Ammon's horn (tissue), 1 donor: ENCODE data around the gene SCUBE3.

Experiments used
- DNase-seq: peaks from one replicate; pipeline ENCODE4 v3.0.0-alpha.2; 2016; ENCODE audit warnings: low spot score

The SCUBE3 gene

GRCh38 chr6:35213824-35214756 lies at the start of gene SCUBE3:
TSS of gene SCUBE3 (plus strand) at chr6:35213956. CDS start at chr6:35214419, 463 bp downstream.
- DNase-seq, result peak; percentile 17

- no peak for DNase-seq
Measured at GRCh38 chr6:35164277-35164676, 49.5 kb upstream of the SCUBE3 start.

DNA sequence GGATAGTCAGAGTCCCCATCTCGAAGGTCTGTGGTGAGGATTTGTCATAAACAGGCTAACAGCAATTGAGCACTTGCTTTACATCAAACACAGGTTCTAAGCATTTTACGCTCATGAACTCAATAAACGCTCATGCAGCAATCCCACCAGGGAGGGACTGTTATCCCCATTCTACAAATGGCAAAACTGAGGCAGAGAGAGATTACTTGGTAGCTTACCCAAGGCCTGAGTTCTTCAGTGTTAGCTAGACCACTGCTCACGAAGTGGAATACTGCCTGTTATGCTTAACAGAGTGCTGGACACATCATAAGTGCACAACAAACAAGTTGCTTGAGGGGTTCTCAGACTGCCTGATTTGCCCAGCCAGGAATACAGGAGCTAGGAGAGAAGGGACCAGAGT lies 48.9 kb upstream of the SCUBE3 start:
- no peak for DNase-seq

DNA sequence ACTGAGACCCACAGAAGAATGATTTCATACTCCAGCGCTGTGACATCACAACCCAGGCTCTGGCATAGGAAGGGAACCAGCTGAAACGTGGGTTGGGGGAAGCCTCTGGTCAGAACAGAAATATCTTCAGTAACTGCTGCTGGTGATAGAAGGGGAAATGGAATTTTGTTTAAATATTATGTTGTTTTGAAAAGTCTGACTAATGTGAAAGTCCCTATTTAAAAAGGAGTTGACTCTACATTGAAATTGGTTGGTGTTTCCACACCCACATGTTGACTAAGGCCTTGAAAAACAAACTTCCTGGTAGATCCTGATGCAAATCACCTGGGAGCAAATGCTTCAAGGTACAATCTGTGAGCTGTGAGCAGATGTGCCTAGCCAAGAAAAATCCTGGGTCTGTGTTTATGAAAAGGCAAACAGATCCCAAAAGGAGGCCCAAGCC lies 48.1 kb upstream of the SCUBE3 start:
- DNase-seq, result no peak

DNA sequence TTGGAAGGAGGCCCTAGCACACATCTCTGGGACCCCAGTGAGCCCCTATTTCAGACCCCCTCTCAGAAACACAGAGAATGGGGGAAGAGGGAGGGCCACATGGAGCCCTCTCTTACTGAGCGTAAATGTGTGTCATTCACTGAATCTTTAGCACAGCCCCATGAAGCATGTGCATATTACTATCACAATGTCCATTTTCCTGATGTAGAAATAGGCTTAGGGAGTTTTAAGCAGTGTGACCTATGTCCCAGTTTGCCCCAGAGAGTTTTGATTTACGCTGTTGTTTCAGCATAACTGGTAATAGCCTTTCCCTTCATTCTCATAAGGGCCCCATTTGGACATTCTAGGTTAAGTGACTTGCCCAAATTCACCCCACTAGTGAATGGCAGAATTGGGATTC lies 47.6 kb upstream of the SCUBE3 start:
- no peak for DNase-seq

- no peak for DNase-seq
Measured at GRCh38 chr6:35166520-35166919, 47.2 kb upstream of the SCUBE3 start.

DNA sequence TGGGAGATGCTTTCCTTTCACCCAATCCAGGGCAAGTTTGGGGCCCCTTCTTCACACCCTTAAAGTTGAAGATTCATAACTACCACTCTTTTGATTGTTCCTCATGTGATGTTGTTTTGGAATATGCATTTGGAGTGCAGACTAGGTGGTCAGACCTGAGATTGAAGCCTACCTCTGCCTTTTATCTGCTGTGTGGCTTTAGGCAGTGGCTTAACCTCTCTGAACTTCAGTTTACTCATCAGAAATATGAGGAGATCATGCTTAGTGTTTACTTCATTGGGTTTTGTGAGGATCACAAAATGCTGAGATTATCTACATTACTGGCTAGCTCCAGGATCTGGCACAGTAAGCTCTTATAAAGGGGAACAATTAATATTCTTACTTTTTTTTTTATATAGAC lies 46.3 kb upstream of the SCUBE3 start:
- DNase-seq, result no peak

GRCh38 chr6:35168461-35168861 lies 45.3 kb upstream of the SCUBE3 start:
- no peak for DNase-seq

DNA sequence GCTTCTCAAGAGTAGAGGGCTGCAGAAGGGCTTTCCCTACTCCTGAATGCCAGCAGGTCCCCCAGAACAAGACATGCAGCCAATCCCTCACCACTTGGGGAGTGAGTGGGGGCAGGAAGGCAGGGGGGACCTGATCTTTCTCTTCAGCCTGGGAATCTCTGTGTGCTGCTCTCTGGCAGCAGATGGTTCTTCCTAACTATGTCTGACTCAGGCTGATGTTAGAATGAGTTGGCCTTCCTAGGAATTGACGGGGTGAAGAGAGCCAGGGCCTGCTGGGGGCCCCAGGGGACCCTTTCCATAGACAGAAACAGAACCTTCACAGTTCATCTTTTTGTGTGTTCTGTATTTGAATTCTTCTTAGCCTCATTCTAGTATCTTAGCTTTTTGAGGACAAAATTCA lies 43.6 kb upstream of the SCUBE3 start:
- DNase-seq, result no peak

DNA sequence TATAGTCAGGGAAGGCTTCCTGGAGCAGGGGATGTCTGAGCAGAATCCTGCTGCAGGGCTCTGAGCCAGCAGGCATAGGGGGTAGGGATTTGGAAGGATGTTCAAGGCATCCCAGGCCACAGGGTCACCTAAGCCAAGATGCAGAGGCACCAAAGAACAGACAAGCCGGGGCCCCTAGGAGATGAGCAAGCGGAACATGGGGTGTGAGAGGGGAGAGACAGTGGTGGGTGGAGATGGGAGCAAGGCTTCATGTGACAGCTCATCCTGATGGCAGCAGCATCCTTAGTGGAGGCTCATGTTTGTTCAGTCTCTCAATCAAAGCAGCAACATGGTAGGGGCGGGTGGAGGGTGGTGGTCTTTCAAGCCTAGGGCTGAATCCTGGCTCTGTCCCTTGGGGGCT lies 42.9 kb upstream of the SCUBE3 start:
- no peak for DNase-seq

DNA sequence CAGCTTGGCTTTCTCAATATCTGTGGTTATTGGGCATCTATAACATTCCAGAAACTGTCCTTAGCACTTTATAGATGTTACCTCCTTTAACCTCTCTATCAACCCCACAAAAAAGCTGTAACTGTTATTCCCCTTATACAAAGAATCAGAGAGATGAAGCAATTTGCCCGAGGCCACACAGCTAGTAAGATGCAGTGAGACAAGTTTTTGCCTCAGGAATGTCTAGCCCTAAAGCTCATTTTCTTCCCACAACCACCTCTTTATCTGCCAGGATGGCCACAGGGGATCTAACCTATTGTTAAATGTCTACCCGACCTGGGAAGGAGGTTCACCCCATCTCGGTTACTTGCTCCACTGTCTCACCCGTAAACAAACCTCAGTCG lies 40.7 kb upstream of the SCUBE3 start:
- DNase-seq, result no peak

- no peak for DNase-seq
Measured at GRCh38 chr6:35173427-35174087, 40.2 kb upstream of the SCUBE3 start.

DNA sequence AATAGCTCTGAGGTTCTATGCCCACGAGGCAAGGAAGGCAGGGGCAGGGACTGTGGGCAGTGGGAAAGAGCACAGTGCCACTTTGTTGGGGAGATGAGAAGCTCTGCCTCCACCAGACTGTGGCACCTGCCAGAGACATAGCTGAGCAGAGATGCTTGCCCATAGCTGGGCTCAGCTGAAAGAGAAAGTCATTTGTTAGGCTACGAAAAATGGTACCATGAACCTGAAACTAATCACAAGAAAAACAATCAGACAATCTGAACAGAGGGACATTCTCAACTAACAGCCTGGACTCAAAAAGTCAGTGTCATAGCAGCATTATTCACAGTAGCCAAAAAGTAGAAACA lies 39.7 kb upstream of the SCUBE3 start:
- no peak for DNase-seq

GRCh38 chr6:35174501-35174900 lies 39.3 kb upstream of the SCUBE3 start:
- DNase-seq, result no peak

GRCh38 chr6:35176301-35177024 lies 37.3 kb upstream of the SCUBE3 start:
- no peak for DNase-seq

DNA sequence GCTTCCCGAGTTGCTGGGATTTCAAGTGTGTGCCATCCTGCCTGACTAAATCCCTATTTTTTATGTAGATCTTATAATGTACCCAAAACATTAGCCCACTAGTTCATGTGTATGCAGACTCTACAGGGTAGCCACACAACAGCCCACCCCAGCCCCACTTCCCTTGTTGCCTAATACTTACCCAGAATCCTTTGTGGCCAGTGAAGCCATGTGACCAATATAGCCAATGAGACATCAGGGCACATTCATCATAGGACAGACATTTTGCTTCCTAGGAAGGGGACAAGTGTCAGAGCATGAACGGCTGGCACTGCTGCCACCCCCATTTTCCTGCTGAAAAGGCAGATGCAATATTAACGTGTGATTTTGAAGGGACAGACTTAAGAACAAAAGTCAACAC lies 36.6 kb upstream of the SCUBE3 start:
- no peak for DNase-seq

DNA sequence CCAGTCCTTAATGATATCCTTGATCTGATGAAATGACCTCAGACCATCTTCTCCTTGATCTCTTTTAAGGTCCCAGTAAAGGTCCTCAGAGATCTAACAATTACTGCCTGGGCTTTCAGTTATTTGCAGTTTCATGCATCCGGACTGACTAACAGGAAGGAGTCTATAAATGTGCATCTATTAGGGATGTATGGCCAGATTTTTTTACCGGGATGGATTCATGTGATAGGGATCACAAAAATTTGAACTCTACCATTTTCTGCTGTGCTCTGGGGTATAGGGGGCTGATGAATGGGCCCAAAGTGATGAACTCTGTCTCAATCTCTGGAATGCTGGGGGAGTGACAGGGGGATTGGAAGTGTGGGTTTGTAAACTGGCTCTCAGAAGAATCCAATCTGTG lies 36.2 kb upstream of the SCUBE3 start:
- no peak for DNase-seq

GRCh38 chr6:35178012-35178411 lies 35.7 kb upstream of the SCUBE3 start:
- no peak for DNase-seq

- no peak for DNase-seq
Measured at GRCh38 chr6:35178932-35179832, 34.6 kb upstream of the SCUBE3 start.

- DNase-seq, result no peak
Measured at GRCh38 chr6:35179901-35180535, 33.7 kb upstream of the SCUBE3 start.

- DNase-seq, result no peak
Measured at GRCh38 chr6:35181308-35181932, 32.3 kb upstream of the SCUBE3 start.
